ENCODE results near the gene DNAI1.

DNAI1 gene

DNA sequence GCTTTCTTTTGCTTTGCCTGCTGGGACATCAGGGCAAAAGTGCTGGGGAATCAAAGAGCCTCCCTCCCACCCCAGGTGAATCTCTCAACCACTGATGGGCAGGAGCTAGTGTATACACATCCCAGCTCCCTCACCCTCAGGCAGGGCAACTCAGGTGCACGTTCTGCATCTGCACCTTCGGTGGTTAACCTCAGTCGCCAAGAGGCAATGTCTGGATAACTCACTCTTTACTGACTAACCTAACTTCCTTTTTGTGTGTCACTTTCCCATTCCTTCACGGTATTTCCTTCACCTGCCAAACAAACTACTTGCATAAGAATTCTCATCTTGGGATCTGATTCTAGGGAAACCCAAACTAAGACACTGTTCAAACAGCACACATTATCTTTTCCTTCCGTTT is 104.7 kb downstream of the DNAI1 start:
- Histone ChIP-seq H3K36me3 (ENCODE audit: low read length) (no peaks in the 10 kb centered on the region), H3K4me3 (ENCODE audit: insufficient read depth, low read length, poor library complexity, severe bottlenecking) (no peak overlapping the region)

DNA sequence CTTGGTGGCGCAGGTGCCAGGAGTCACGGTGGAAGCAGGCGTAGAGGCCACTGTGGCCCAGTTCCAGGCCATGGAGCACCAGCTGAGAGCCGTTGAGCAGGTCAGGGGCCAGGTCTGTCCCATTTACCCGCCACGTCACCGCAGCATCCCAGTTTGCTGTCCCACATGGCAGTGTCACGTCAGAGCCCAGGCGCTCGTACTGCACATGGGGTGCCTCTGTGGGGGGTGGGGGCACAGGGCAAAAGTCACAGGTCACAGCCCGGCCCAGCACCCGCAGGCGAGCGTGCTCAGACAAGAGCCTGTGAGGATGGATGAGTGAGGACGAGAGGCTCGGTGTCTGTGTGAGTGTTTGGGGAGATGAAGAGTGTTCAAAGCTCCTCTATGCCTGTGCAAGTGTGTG is 106.0 kb downstream of the DNAI1 start:
- Histone ChIP-seq H3K4me3 (ENCODE audit: insufficient read depth, low read length, poor library complexity, severe bottlenecking) (no peak overlapping the region), H3F3A (ENCODE audit: insufficient read depth) (no peaks in the 10 kb centered on the region)
- TF ChIP-seq, protein P1, sequence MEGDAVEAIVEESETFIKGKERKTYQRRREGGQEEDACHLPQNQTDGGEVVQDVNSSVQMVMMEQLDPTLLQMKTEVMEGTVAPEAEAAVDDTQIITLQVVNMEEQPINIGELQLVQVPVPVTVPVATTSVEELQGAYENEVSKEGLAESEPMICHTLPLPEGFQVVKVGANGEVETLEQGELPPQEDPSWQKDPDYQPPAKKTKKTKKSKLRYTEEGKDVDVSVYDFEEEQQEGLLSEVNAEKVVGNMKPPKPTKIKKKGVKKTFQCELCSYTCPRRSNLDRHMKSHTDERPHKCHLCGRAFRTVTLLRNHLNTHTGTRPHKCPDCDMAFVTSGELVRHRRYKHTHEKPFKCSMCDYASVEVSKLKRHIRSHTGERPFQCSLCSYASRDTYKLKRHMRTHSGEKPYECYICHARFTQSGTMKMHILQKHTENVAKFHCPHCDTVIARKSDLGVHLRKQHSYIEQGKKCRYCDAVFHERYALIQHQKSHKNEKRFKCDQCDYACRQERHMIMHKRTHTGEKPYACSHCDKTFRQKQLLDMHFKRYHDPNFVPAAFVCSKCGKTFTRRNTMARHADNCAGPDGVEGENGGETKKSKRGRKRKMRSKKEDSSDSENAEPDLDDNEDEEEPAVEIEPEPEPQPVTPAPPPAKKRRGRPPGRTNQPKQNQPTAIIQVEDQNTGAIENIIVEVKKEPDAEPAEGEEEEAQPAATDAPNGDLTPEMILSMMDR (IDR thresholded peaks at IDR 0.05; ENCODE audit: insufficient read depth, low read length, poor library complexity, severe bottlenecking), result no peak
- TF ChIP-seq EZH2phosphoT487 (conservative IDR thresholded peaks at IDR 0.05; ENCODE audit: low read length), result no peak

More for the DNA sequence above, 104.7 kb downstream of the DNAI1 start:
- Histone ChIP-seq H2AFZ (ENCODE audit: low read depth, low read length, severe bottlenecking) (no peak overlapping the region), H3K4me2 (ENCODE audit: low read depth, low read length, poor library complexity, severe bottlenecking) (no peak overlapping the region), H3K27ac (ENCODE audit: low read depth, low read length) (no peak overlapping the region), H3K9me2 (replicated peaks; ENCODE audit: insufficient read depth, low read length) (no peaks in the 10 kb centered on the region), H4K20me1 (ENCODE audit: low read depth, low read length) (no peaks in the 10 kb centered on the region), H3K79me2 (ENCODE audit: insufficient read depth, low read length) (no peaks in the 10 kb centered on the region), H3K9ac (ENCODE audit: low read length) (no peak overlapping the region), H3K27me3 (ENCODE audit: low read length) (no peaks in the 10 kb centered on the region), H3K9me3 (ENCODE audit: insufficient read depth, low read length) (no peaks in the 10 kb centered on the region), H3F3A (ENCODE audit: insufficient read depth) (no peaks in the 10 kb centered on the region)
- no peak for TF ChIP-seq EZH2phosphoT487 (conservative IDR thresholded peaks at IDR 0.05; ENCODE audit: low read length)
- TF ChIP-seq, protein P1 (IDR thresholded peaks at IDR 0.05; ENCODE audit: insufficient read depth, low read length, poor library complexity, severe bottlenecking), result no peak

DNA sequence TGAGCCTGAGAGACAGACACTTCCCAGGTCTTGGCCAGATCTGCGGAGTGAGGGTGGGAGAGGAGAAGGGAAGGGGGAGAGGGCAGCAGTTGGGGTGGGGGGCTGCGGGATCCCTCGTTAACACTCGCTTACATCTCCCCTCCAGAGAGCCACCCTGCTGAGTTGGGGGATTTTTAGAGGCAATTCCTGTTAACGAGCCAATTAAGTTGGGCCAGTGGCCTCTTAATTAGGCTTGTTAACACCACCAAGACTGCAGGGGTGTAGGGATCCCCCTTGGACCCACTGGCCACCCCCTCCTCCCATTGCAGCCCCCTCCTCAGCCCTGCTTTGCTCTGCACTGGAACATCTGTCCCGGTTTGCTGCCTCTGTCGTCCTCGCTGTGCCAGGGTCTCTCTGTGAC is 107.3 kb downstream of the DNAI1 start:
- no peaks in the 10 kb centered on the region for H3K36me3 ChIP-seq (ENCODE audit: low read length)
- no peak overlapping the region for H2AFZ ChIP-seq (ENCODE audit: low read depth, low read length, severe bottlenecking)
- H3K9me3 ChIP-seq (ENCODE audit: insufficient read depth, low read length), result no peaks in the 10 kb centered on the region
- H3K4me2 ChIP-seq (ENCODE audit: low read depth, low read length, poor library complexity, severe bottlenecking), result no peak overlapping the region
- no peaks in the 10 kb centered on the region for H3K27me3 ChIP-seq (ENCODE audit: low read length)
- no peaks in the 10 kb centered on the region for H3K9me2 ChIP-seq (replicated peaks; ENCODE audit: insufficient read depth, low read length)
- H3K27ac ChIP-seq (ENCODE audit: low read depth, low read length), result no peak overlapping the region
- no peaks in the 10 kb centered on the region for H3K79me2 ChIP-seq (ENCODE audit: insufficient read depth, low read length)
- H3F3A ChIP-seq (ENCODE audit: insufficient read depth), result no peaks in the 10 kb centered on the region
- no peak overlapping the region for H3K4me3 ChIP-seq (ENCODE audit: insufficient read depth, low read length, poor library complexity, severe bottlenecking)
- H3K9ac ChIP-seq (ENCODE audit: low read length), result no peak overlapping the region
- no peaks in the 10 kb centered on the region for H4K20me1 ChIP-seq (ENCODE audit: low read depth, low read length)
- TF ChIP-seq, protein P1 (IDR thresholded peaks at IDR 0.05; ENCODE audit: insufficient read depth, low read length, poor library complexity, severe bottlenecking), result no peak
- no peak for TF ChIP-seq EZH2phosphoT487 (conservative IDR thresholded peaks at IDR 0.05; ENCODE audit: low read length)

More for the DNA sequence above, 106.0 kb downstream of the DNAI1 start:
- H3K9me3 ChIP-seq (ENCODE audit: insufficient read depth, low read length), result no peaks in the 10 kb centered on the region
- H3K9ac ChIP-seq (ENCODE audit: low read length), result no peak overlapping the region
- H3K27ac ChIP-seq (ENCODE audit: low read depth, low read length), result no peak overlapping the region
- H3K79me2 ChIP-seq (ENCODE audit: insufficient read depth, low read length), result no peaks in the 10 kb centered on the region
- H3K27me3 ChIP-seq (ENCODE audit: low read length), result no peaks in the 10 kb centered on the region
- no peak overlapping the region for H2AFZ ChIP-seq (ENCODE audit: low read depth, low read length, severe bottlenecking)
- no peaks in the 10 kb centered on the region for H3K36me3 ChIP-seq (ENCODE audit: low read length)
- H3K4me2 ChIP-seq (ENCODE audit: low read depth, low read length, poor library complexity, severe bottlenecking), result no peak overlapping the region
- no peaks in the 10 kb centered on the region for H4K20me1 ChIP-seq (ENCODE audit: low read depth, low read length)
- H3K9me2 ChIP-seq (replicated peaks; ENCODE audit: insufficient read depth, low read length), result no peaks in the 10 kb centered on the region

Data from SU-DHL-6 (cell line).